HG02840 (cell line): Measurements from ENCODE around the gene RAD51B.

ENCODE experiments used
- ATAC-seq: cut with Tn5 transposase; IDR thresholded peaks from one replicate; pipeline ENCODE4 v1.9.1; 2021; ENCODE audit warnings: mild to moderate bottlenecking, moderate library complexity, moderate number of reproducible peaks; ENCODE audit not compliant: unreplicated experiment, low FRiP score

Gene RAD51B

DNA sequence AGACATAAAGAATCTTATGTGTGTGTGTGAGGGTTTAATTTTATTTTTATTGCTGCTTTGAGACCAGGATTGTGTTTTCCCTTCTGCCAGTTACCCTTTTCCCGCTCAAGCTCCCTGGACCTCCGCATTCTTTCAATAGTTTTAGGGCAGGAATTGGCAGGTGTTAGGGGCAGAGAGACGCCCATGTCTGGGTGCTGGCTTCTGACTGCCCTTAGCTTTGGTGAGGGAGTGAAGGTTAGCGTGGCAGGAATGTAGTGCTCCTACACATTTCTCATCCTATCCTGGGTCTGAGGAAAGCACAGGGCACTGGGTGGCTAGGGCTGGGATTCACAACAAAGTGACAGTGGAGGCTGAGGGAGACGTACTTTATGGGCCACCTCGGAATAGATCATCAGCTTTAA lies 545.2 kb downstream of the RAD51B start:
- no peak for ATAC-seq

DNA sequence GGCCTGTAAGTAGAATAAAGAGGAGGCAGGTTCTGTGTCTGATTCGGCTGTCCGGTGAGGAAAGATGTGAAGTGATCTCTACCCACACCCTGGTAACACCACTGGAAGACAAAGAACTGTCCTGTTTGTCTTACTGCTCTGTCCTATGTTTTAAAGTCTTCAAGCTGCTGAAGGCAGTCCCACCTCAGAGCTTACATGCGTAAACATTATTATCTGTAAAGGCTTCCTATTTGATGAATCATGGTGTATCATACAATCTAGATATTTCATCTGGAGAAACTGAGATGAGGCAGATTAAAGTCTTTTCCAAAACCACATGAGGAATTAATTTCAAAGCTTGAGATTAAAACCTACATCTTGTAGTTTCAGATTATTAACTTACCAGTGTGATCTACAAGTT lies 545.6 kb downstream of the RAD51B start:
- ATAC-seq: no peak

GRCh38 chr14:68366656-68367055 lies 547.1 kb downstream of the RAD51B start:
- ATAC-seq: no peak

DNA sequence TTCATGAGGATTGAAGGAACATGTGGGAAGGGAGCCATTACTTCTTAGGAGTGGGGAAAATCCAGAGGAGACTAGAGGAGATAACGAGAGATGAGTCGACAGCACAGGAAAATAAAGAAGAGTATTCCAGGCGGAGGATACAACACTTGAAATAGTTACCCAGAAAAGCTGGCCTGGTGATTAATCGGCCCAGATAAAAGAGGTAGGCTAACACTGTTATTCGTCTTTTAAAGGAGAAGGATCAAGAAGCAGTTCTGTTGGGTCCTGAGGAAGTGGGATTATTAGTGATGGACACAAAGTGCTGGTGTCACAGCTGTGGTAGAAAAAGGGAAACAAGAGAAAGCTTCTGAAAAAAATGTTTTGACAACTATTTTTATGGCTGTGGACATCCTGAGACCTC lies 548.0 kb downstream of the RAD51B start:
- no peak for ATAC-seq

DNA sequence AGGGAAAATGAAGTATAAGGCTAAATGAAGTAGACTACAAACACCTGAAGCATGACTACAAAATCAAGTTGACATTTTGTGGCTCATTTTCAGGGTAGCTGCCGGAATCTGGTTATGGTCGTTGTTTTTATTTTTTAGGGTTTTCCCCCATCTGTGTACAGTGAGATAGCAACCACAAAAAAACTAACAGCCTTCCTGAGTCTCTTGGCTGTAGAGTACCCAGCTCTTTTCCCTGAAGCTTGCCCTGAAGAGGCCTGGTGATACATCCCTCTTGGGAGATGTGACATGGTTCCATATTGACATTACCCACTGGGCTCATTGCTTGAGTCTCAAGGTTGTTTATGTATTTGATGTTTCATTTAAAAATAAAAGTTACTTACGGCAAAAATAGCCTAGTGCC lies 549.3 kb downstream of the RAD51B start:
- peak; percentile 28 for ATAC-seq

GRCh38 chr14:68369281-68370056 lies 549.9 kb downstream of the RAD51B start:
- ATAC-seq: peak; percentile 57

- no peak for ATAC-seq
Measured at GRCh38 chr14:68370057-68370360, 550.4 kb downstream of the RAD51B start.

GRCh38 chr14:68372368-68372767 lies 552.8 kb downstream of the RAD51B start:
- no peak for ATAC-seq

GRCh38 chr14:68373124-68373646 lies 553.6 kb downstream of the RAD51B start:
- no peak for ATAC-seq

- ATAC-seq: no peak
Measured at GRCh38 chr14:68373847-68374444, 554.4 kb downstream of the RAD51B start.

DNA sequence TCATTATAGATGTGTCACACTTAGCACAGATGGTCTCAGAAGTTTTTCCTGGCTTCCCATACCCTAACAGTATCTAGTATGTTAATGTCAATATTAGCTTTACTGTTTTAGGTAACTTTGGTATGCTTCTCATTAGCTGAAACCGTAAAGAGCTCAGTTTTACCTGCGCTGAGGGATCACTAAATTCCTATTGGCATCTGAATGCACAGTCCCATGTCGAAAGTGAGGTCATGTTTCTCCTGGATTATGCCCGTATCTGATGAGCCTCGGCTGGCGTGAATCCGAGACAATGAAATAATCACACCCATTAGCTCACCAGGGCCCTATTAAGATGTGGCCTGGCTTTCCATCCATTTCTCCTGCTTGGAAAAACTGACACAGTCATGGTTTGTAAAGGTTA lies 555.1 kb downstream of the RAD51B start:
- ATAC-seq: no peak

DNA sequence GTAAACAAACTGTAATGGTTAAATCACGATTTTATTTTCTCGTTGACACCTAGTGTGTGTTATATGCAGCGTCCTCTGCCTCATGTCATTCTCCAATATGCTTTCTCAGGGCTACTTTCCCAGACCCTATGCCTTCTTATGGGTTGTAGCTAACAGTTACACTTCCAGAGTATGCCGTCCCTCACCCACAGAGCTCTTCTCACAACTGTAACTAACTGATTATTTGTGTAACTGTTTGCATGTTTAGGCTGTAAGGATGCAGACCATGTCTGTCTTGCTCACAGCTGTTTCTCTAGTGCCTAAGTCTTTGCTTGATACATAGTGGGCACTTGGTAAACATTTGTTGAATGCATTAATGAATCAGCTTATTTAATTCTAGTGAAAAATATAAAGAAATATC lies 555.8 kb downstream of the RAD51B start:
- ATAC-seq: no peak

DNA sequence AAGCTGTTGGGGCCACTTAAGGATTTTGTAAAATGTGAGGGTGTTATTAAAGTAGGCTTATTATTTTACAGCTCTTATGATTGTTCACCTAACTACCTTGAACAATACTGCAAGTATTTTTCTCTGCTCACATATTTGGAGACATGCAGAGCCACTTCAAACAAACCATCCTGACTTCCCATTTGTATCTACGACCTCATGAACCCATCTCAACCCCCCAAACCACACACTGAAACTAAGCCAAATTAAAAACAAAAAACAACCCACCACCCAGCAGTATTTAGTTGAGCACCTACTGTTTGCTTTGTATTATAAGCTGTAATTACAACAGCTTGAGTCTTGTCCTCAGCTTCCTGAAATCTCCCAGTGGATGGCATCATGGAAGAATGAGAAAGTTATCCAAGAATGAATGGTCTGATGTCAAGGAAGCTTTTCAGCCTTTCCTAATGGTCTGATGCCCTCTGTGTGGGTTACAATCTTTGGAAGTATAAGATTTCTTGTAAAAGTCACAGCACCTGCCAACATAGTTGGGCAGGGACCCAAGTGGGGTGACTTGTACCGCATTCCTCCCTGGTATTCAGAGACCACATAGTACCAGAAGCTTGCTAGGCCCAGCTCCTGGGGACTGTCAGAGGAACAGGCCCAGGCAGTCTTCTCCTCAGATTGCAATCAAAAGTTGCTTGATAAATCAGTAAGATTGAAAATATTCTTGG lies 556.6 kb downstream of the RAD51B start:
- ATAC-seq: no peak

GRCh38 chr14:68377006-68377405 lies 557.4 kb downstream of the RAD51B start:
- ATAC-seq: no peak

DNA sequence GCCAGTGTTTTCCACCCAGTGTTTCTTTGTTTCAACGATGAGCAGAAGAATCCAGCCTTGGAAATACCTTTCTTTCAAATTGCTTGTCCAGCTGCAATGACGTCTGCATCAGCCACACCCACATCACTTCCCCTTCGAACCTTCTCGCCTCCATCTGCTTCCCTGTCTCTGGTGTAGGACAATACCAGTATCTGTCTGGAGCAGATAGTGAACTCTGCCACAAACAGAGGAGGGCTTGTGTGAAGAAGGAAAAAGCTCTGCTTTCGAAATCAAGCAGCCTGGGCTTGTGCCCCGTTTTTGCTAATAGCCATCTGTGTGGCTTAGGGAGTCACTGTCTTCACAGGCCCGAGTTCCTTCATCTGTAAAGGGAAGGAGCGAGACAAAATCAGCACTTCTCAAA lies 557.9 kb downstream of the RAD51B start:
- ATAC-seq: no peak

DNA sequence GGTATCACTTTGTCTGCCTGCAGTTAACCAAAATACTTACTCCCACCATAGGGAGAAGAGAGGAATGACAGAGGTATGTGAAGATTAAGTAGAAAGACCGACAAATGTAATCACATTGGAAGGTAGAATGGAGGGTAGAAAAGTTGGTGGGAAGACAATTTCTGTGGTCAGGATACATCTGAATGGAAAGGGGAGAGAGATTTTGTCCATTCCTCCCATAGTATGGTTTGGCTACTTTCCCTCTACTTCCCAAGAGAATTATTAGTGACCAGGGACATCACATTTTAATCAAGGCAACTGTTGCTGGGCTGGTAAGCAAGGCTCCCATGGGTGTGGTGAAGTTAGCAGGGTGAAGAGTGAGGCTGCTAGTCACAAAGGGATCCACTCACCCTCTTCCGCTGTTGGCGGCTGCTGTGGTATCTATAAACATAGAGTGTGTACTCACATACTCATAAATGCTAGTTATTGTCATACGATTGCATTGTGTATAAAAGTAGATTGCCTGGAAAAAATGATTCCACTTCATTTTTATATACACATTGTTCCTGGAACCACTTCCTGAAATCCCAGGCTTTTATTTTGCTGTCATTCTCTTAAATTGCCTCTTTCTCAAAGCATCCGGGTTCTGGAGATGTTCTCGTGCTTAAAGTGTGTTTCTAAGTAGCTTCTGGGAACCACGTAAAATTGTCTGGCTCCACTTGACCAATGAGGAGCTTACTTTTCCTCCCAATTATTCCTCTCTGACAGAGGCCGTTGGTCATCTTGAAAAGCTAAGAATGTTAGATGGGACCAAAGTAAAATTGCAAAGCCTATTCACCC lies 560.1 kb downstream of the RAD51B start:
- no peak for ATAC-seq

- peak; percentile 50 for ATAC-seq
Measured at GRCh38 chr14:68380329-68380741, 560.8 kb downstream of the RAD51B start.

DNA sequence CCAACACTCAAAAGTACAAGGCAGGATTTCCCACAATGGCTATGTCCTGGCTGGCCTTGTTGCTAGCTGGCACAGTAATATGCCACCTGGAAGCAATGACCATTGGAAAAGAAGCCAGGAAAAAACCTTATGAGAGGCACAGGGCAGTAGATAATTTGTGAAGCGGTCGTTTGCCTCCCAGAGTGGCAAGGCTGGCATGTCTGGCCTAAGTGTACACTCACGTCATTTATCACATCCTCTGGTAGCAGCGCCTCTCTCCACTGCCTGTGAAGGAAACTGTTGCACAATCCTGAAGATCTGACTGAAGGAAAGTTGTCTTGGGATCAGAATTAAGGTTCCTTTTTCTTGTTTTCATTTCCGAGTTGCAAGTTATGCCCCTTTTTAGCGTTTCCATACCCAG lies 564.8 kb downstream of the RAD51B start:
- no peak for ATAC-seq

DNA sequence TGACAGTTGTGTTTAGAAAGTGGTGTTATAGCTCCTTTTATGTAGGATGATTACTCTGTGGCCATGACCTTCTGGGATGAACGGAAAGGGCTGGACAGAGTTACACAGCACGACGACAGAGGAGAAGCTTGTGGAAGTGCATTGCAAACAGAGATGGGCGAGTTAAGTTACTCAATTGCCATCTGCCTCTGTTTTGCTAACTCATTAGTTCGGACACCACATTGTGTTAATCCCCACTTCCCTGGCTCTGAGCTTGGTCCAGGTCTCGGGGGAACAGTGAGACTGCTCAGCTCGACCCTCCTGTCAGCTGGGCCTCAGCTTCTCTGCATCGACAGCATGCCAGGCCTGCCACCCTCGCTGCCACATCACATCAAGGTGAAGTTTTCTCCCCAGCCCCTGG lies 565.3 kb downstream of the RAD51B start:
- ATAC-seq: no peak

- ATAC-seq: no peak
Measured at GRCh38 chr14:68386446-68386845, 566.9 kb downstream of the RAD51B start.
